Hepatocyte (in vitro differentiated cells): ENCODE results near the gene SLC37A1. TPM values are rescaled to one million over a fixed set of nuclear protein-coding genes. Genes with fewer than 3 reads are reported as not detected.

ENCODE experiments used
- DNase-seq: peaks from one replicate; pipeline ENCODE4 v3.0.0-alpha.2; 2016; ENCODE audit warnings: low spot score
- H2AFZ ChIP-seq: fragments of 200-600 bp; sonication (generic); 2 replicates; pipeline ENCODE4 v1.6.0; 2016; ENCODE audit warnings: antibody characterized with exemption, mild to moderate bottlenecking
- H3K27ac ChIP-seq: fragments of 200-600 bp; sonication (generic); 2 replicates; pipeline ENCODE4 v1.5.1; 2016; ENCODE audit warnings: mild to moderate bottlenecking
- H3K27me3 ChIP-seq: fragments of 200-600 bp; sonication (generic); 2 replicates; pipeline ENCODE4 v1.6.1; 2016
- H3K36me3 ChIP-seq: fragments of 200-600 bp; sonication (generic); replicated peaks from 2 replicates; pipeline ENCODE4 v1.5.1; 2016; ENCODE audit warnings: low read depth; ENCODE audit not compliant: insufficient read depth
- H3K4me1 ChIP-seq: fragments of 200-600 bp; sonication (generic); 2 replicates; pipeline ENCODE4 v1.5.1; 2016; ENCODE audit warnings: mild to moderate bottlenecking, moderate library complexity; ENCODE audit not compliant: insufficient read depth
- H3K4me2 ChIP-seq: fragments of 200-600 bp; sonication (generic); 2 replicates; pipeline ENCODE4 v1.6.0; 2016
- H3K4me3 ChIP-seq: fragments of 200-600 bp; sonication (generic); 2 replicates; pipeline ENCODE4 v1.5.1; 2016; ENCODE audit warnings: mild to moderate bottlenecking
- H3K79me2 ChIP-seq: fragments of 200-600 bp; sonication (generic); 2 replicates; pipeline ENCODE4 v1.6.0; 2017; ENCODE audit warnings: mild to moderate bottlenecking
- H3K9me2 ChIP-seq: fragments of 200-600 bp; sonication (generic); replicated peaks from 2 replicates; pipeline ENCODE4 v1.6.0; 2017; ENCODE audit warnings: mild to moderate bottlenecking; ENCODE audit not compliant: insufficient read depth
- H3K9me3 ChIP-seq: fragments of 200-600 bp; sonication (generic); 2 replicates; pipeline ENCODE4 v1.5.1; 2016; ENCODE audit warnings: low read depth, mild to moderate bottlenecking
- H4K20me1 ChIP-seq: fragments of 200-600 bp; sonication (generic); 2 replicates; pipeline ENCODE4 v1.6.0; 2016; ENCODE audit warnings: mild to moderate bottlenecking; ENCODE audit not compliant: insufficient read depth, poor library complexity, severe bottlenecking
- EZH2 ChIP-seq: fragments of 200-600 bp; sonication (generic); IDR thresholded peaks from 2 replicates; pipeline ENCODE4 v1.6.1; 2016; ENCODE audit warnings: antibody characterized with exemption, mild to moderate bottlenecking, borderline replicate concordance
- EZH2phosphoT487 ChIP-seq: fragments of 200-600 bp; sonication (generic); IDR thresholded peaks from one replicate; pipeline ENCODE4 v1.6.1; 2018; ENCODE audit warnings: antibody characterized with exemption, mild to moderate bottlenecking, low read depth, moderate library complexity; ENCODE audit not compliant: unreplicated experiment, severe bottlenecking
- WGBS: methylation state at CpG from one replicate; pipeline ENCODE4 v1.1.6; 2016; ENCODE audit warnings: low lambda C conversion rate; ENCODE audit errors: missing lambda C conversion rate; 5-methylcytosine and 5-hydroxymethylcytosine counted together
- polyA plus RNA-seq: library from polyadenylated mRNA; unstranded; fragments of >200 nt; fragmentation: Nextera tagmentation; extraction: Ambion mirVana; gene quantifications from 2 replicates; pipeline ENCODE4 v1.2.1, GENCODE V29; 2016
- total RNA-seq: library from RNA; depleted of rRNA; stranded (reverse); fragments of >200 nt; gene quantifications from 2 replicates; pipeline ENCODE4 v1.2.3, GENCODE V29; 2014
- TF ChIP-seq, protein P1 (sequence below): fragments of 200-600 bp; sonication (generic); IDR thresholded peaks from 2 replicates; pipeline ENCODE4 v1.5.1; 2016; ENCODE audit warnings: antibody characterized with exemption, mild to moderate bottlenecking; ENCODE audit not compliant: poor library complexity

Gene SLC37A1
- total and polyA plus RNA-seq, 2 experiments from 2014 or later = 17.9 to 18.5 TPM

DNA sequence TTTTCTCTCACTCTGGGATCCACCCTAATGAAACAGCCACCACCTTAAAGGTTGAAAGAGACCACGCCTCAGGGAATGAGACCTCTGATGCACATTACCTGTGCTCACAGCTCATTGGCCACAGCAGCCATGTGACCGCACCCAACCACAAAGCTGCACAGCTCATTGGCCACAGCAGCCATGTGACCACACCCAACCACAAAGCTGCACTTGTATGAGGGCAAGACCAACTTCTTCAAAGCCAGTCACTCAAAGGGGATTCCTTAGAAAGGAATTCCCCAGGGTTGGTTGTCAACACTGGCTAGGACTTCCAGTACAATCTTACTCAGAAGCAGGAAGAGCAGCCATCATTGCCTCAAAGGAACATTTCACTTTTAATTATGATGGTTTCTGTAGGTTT lies 96.2 kb downstream of the SLC37A1 start:
- 100% methylated on average over 2 of the region's 2 CpGs for WGBS
- Histone ChIP-seq H3K79me2 (no peaks in the 10 kb centered on the region), H3K36me3 (no peaks in the 10 kb centered on the region), H3K4me2 (no peak overlapping the region), H3K27ac (no peak overlapping the region), H3K9me3 (no peaks in the 10 kb centered on the region), H3K27me3 (no peaks in the 10 kb centered on the region), H2AFZ (no peak overlapping the region), H3K4me3 (no peak overlapping the region), H3K9me2 (no peaks in the 10 kb centered on the region), H4K20me1 (no peaks in the 10 kb centered on the region), H3K4me1 (no peaks in the 10 kb centered on the region)
- DNase-seq = no peak
- TF ChIP-seq EZH2 = no peak
- no peak for TF ChIP-seq EZH2phosphoT487
- TF ChIP-seq, protein P1, sequence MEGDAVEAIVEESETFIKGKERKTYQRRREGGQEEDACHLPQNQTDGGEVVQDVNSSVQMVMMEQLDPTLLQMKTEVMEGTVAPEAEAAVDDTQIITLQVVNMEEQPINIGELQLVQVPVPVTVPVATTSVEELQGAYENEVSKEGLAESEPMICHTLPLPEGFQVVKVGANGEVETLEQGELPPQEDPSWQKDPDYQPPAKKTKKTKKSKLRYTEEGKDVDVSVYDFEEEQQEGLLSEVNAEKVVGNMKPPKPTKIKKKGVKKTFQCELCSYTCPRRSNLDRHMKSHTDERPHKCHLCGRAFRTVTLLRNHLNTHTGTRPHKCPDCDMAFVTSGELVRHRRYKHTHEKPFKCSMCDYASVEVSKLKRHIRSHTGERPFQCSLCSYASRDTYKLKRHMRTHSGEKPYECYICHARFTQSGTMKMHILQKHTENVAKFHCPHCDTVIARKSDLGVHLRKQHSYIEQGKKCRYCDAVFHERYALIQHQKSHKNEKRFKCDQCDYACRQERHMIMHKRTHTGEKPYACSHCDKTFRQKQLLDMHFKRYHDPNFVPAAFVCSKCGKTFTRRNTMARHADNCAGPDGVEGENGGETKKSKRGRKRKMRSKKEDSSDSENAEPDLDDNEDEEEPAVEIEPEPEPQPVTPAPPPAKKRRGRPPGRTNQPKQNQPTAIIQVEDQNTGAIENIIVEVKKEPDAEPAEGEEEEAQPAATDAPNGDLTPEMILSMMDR = no peak

DNA sequence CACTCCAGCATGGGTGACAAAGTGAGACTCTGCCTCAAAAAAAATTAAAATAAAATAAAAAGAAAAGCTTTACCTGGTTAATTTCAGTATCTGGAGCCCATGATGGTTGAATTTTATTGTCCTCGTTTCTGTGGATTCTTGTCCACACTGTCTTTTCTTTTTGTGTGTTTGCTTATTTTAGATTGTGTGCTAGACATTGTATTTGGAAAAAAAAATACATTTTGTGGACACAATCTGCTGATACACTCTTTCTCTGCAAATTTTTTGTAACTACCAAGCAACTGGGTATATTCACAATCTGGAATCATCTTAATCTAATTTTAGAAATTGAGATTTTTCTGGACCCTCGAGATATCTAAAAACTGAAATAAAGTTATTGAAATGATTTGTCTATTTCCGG lies 98.2 kb downstream of the SLC37A1 start:
- no peak overlapping the region for H3K4me2 ChIP-seq
- no peak for DNase-seq
- H3K9me2 ChIP-seq = no peaks in the 10 kb centered on the region
- TF ChIP-seq EZH2 (no peak), EZH2phosphoT487 (no peak)
- TF ChIP-seq, protein P1 = no peak
- H3K9me3 ChIP-seq = no peaks in the 10 kb centered on the region
- H3K27ac ChIP-seq = no peak overlapping the region
- no peaks in the 10 kb centered on the region for H4K20me1 ChIP-seq
- no peaks in the 10 kb centered on the region for H3K4me1 ChIP-seq
- H3K79me2 ChIP-seq = no peaks in the 10 kb centered on the region
- H3K36me3 ChIP-seq = no peaks in the 10 kb centered on the region
- H3K4me3 ChIP-seq = no peak overlapping the region
- 93% methylated on average over 3 of the region's 3 CpGs for WGBS
- no peaks in the 10 kb centered on the region for H3K27me3 ChIP-seq
- no peak overlapping the region for H2AFZ ChIP-seq

DNA sequence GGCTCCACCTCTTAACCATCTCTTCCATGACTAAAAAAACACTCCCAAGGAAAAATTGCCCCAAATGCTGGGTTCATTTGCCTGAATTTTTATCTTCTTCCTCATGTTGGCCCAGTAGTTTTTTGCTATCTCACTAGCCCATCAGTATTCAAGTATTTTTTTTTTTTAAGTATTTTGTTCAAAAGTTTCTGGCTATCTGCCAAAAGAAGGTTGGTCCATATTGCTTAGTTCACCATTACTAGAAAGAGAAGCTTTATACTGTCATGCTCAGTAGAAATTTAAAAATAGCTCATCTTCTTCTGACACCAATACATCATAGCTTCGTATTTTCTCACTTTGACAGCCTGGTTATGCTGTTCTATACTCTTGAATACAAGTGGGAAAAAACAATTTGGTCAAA lies 98.7 kb downstream of the SLC37A1 start:
- Histone ChIP-seq H3K4me3 (no peak overlapping the region), H3K9me2 (no peaks in the 10 kb centered on the region), H3K36me3 (no peaks in the 10 kb centered on the region), H3K27me3 (no peaks in the 10 kb centered on the region), H3K79me2 (no peaks in the 10 kb centered on the region), H3K4me2 (no peak overlapping the region), H3K27ac (no peak overlapping the region), H2AFZ (no peak overlapping the region), H3K4me1 (no peaks in the 10 kb centered on the region), H3K9me3 (no peaks in the 10 kb centered on the region), H4K20me1 (no peaks in the 10 kb centered on the region)
- DNase-seq = no peak
- TF ChIP-seq EZH2 (no peak), EZH2phosphoT487 (no peak)
- TF ChIP-seq, protein P1 = no peak
- 83% methylated on average over 1 of the region's 1 CpG for WGBS

DNA sequence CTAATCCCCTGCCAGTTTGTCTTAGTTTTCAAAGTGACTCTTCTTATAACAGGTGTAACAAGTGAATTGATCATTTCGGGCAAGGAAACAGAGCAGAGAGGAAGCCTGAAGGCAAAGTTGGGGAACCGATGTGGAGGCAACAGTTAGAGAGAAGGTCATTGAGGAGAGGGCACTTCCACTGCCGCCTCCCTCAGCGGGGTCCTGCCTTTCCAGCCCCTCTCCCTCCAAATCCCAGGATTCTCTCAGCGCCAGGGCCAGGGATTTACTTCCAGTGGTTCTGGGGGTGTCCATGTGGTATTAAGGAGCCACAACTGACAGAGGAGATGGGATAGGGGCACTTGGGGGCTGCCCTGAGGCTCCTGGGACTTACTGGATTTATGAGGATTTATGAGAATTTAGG lies 100.1 kb downstream of the SLC37A1 start:
- no peaks in the 10 kb centered on the region for H3K79me2 ChIP-seq
- no peaks in the 10 kb centered on the region for H3K4me1 ChIP-seq
- no peaks in the 10 kb centered on the region for H3K9me3 ChIP-seq
- H3K27me3 ChIP-seq = no peaks in the 10 kb centered on the region
- TF ChIP-seq, protein P1 = no peak
- no peak for DNase-seq
- no peak overlapping the region for H2AFZ ChIP-seq
- H3K36me3 ChIP-seq = no peaks in the 10 kb centered on the region
- no peak overlapping the region for H3K4me3 ChIP-seq
- no peaks in the 10 kb centered on the region for H4K20me1 ChIP-seq
- H3K9me2 ChIP-seq = no peaks in the 10 kb centered on the region
- WGBS = 96% methylated on average over 5 of the region's 5 CpGs
- H3K4me2 ChIP-seq = no peak overlapping the region
- H3K27ac ChIP-seq = no peak overlapping the region
